Measurements from ENCODE around the gene SH2B3. TPM values are rescaled to one million over a fixed set of nuclear protein-coding genes. Genes with fewer than 3 reads are reported as not detected.
A peak's percentile ranks its signal among the peaks of the same experiment; 100 is the strongest.

SH2B3 gene
- total RNA-seq, 1 experiment from 2014 or later, result 6.5 TPM

- DNase-seq, result no peak
- ChIA-PET CTCF (no interaction called here), POLR2A (ENCODE audit: unreplicated experiment) (interaction anchor here (0.7 kb wide), 1 partner anchor 433 kb away, joined by 3 read pairs; no protein-coding TSS in a partner anchor)
- Histone ChIP-seq H3K4me3 (peak overlapping the region; percentile 97; the same call in 1 of the 2 replicates), H3K9me2 (ENCODE audit: insufficient read depth) (no peaks in the 10 kb centered on the region), H3K4me2 (peak overlapping the region; percentile 97), H3F3A (ENCODE audit: insufficient read depth, low read depth) (peaks cover 38% of the 10 kb centered on the region), H3K4me1 (replicated peaks; ENCODE audit: insufficient read depth) (peaks cover 54% of the 10 kb centered on the region), H3K36me3 (ENCODE audit: low read depth) (no peaks in the 10 kb centered on the region), H2AFZ (no peak overlapping the region), H3K9me3 (ENCODE audit: insufficient read depth, low read depth) (no peaks in the 10 kb centered on the region), H3K27me3 (ENCODE audit: insufficient read depth, low read depth) (no peaks in the 10 kb centered on the region), H4K20me1 (ENCODE audit: insufficient read depth) (no peaks in the 10 kb centered on the region), H3K27ac (no peak overlapping the region), H3K79me2 (ENCODE audit: low read depth) (peaks cover 45% of the 10 kb centered on the region)
- TF ChIP-seq EZH2 (IDR thresholded peaks at IDR 0.05; ENCODE audit: low read depth) (no peak), CTCF (conservative IDR thresholded peaks at IDR 0.05) (no peak)
- no TSS peak for BruUV-seq (replicated peaks)
- intact Hi-C loops (cut with micrococcal nuclease; ENCODE audit: unreplicated experiment), result no loop called here
These were observed 1.8 kb downstream of the SH2B3 start for GRCh38 chr12:111407377-111408115.

GRCh38 chr12:111408116-111408440, 2.4 kb downstream of the SH2B3 start:
- ChIA-PET POLR2A (ENCODE audit: unreplicated experiment) (no interaction called here), CTCF (interaction anchor here (0.5 to 0.9 kb wide), 2 partner anchors 44 to 380 kb away, joined by 3 to 4 read pairs; no protein-coding TSS in a partner anchor)
- Histone ChIP-seq H3K27ac (no peak overlapping the region), H3K9me2 (ENCODE audit: insufficient read depth) (no peaks in the 10 kb centered on the region), H3K27me3 (ENCODE audit: insufficient read depth, low read depth) (no peaks in the 10 kb centered on the region), H4K20me1 (ENCODE audit: insufficient read depth) (no peaks in the 10 kb centered on the region), H3K79me2 (ENCODE audit: low read depth) (peaks cover 45% of the 10 kb centered on the region), H3K4me2 (peak overlapping the region; percentile 97), H3K9me3 (ENCODE audit: insufficient read depth, low read depth) (no peaks in the 10 kb centered on the region), H3F3A (ENCODE audit: insufficient read depth, low read depth) (peaks cover 38% of the 10 kb centered on the region), H3K4me3 (no peak overlapping the region), H3K4me1 (replicated peaks; ENCODE audit: insufficient read depth) (peaks cover 50% of the 10 kb centered on the region), H3K36me3 (ENCODE audit: low read depth) (no peaks in the 10 kb centered on the region), H2AFZ (no peak overlapping the region)
- intact Hi-C loops (cut with micrococcal nuclease; ENCODE audit: unreplicated experiment), result no loop called here
- BruUV-seq (replicated peaks), result TSS peak; percentile 12
- no peak for TF ChIP-seq CTCF (conservative IDR thresholded peaks at IDR 0.05)
- TF ChIP-seq EZH2 (IDR thresholded peaks at IDR 0.05; ENCODE audit: low read depth), result no peak
- DNase-seq, result no peak

- no TSS peak for BruUV-seq (replicated peaks)
- no peak for DNase-seq
- Histone ChIP-seq H3K4me3 (no peak overlapping the region), H3K27ac (no peak overlapping the region), H2AFZ (no peak overlapping the region), H3K79me2 (ENCODE audit: low read depth) (peaks cover 45% of the 10 kb centered on the region), H3K4me2 (peak overlapping the region; percentile 97), H3F3A (ENCODE audit: insufficient read depth, low read depth) (peaks cover 36% of the 10 kb centered on the region), H3K9me2 (ENCODE audit: insufficient read depth) (no peaks in the 10 kb centered on the region), H3K27me3 (ENCODE audit: insufficient read depth, low read depth) (no peaks in the 10 kb centered on the region), H3K4me1 (replicated peaks; ENCODE audit: insufficient read depth) (peaks cover 54% of the 10 kb centered on the region), H3K36me3 (ENCODE audit: low read depth) (no peaks in the 10 kb centered on the region), H4K20me1 (ENCODE audit: insufficient read depth) (no peaks in the 10 kb centered on the region), H3K9me3 (ENCODE audit: insufficient read depth, low read depth) (no peaks in the 10 kb centered on the region)
- intact Hi-C loops (cut with micrococcal nuclease; ENCODE audit: unreplicated experiment), result no loop called here
- no peak for TF ChIP-seq CTCF (conservative IDR thresholded peaks at IDR 0.05)
- TF ChIP-seq EZH2 (IDR thresholded peaks at IDR 0.05; ENCODE audit: low read depth), result no peak
- POLR2A ChIA-PET (ENCODE audit: unreplicated experiment), result no interaction called here
- CTCF ChIA-PET, result interaction anchor here (0.5 to 0.9 kb wide), 2 partner anchors 43 to 379 kb away, joined by 3 to 4 read pairs; no protein-coding TSS in a partner anchor
These were observed 3.1 kb downstream of the SH2B3 start for GRCh38 chr12:111408686-111409402.
